IPS-20b (cell line): ENCODE data around the gene DHX40.

Source experiments
- H3K27ac ChIP-seq: one replicate; pipeline ENCODE4 v1.5.1; 2013; ENCODE audit warnings: low read length
- H3K27me3 ChIP-seq: 2 replicates; pipeline ENCODE4 v1.6.1; 2013; ENCODE audit warnings: mild to moderate bottlenecking, low read length, inconsistent platforms; ENCODE audit not compliant: insufficient read depth
- H3K36me3 ChIP-seq: 2 replicates; pipeline ENCODE4 v1.6.1; 2013; ENCODE audit warnings: low read depth, mild to moderate bottlenecking, inconsistent platforms, low read length, moderate library complexity; ENCODE audit not compliant: insufficient read depth
- H3K4me1 ChIP-seq: 2 replicates; pipeline ENCODE4 v1.6.1; 2013; ENCODE audit warnings: mild to moderate bottlenecking, control low read depth, inconsistent platforms, low read length, moderate library complexity; ENCODE audit not compliant: insufficient read depth
- H3K4me3 ChIP-seq: 2 replicates; pipeline ENCODE4 v1.5.1; 2013; ENCODE audit warnings: mild to moderate bottlenecking, low read length, inconsistent platforms
- H3K9ac ChIP-seq: 2 replicates; pipeline ENCODE4 v1.6.1; 2013; ENCODE audit warnings: low read depth, mild to moderate bottlenecking, inconsistent platforms, low read length, moderate library complexity
- H3K9me3 ChIP-seq: 2 replicates; pipeline ENCODE4 v1.6.1; 2013; ENCODE audit warnings: mild to moderate bottlenecking, low read depth, low read length, inconsistent platforms; ENCODE audit not compliant: insufficient read depth

DHX40 gene

DNA sequence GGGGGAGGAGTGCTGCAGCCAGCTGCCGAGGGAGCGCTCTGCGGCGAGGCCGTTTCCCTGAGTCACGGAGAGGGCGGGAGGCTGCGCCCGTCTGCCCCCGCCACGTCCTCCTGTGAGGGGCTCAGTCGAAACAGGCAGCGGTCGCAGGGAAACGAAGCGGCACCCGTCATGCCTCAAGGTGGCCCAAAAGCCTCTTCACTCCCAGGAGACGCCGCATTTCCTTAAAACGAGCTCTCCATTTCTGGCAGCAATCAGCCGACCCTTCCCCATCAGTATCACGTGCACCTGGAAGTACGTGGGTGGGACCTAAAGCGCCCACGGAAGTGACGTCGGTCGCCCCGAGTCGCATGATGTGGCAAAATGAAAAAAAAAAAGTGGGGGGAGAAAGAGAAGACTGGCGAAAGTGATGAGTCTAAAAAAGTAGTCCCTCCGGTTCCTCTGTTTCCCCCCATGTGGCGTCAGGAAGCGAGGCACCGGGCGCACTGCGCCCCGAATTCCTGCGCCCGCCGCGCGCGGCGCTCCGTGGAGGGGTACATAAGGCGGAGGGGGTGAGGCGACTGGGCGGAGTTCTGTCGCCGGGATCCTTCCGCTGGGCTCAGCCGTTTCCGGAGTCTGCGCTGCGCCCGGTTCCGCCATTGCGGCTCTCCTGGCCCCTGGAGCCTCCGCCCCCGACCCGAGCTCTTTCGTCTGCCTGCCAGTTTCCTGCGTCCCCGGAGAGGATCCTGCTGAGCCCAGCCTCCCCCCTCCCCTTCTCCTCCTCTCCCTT, 54.1 kb downstream of the DHX40 start, which contains the start of gene CLTC:
Gene CLTC, plus strand, starts transcription at position 598 of the 766 bp plus-strand sequence. CDS start 237 bp downstream, outside the sequence.
- H3K9ac ChIP-seq = peak within 1 kb of the TSS; percentile 95
- H3K4me1 ChIP-seq = peaks cover 17% of the 10 kb centered on the region
- H3K9me3 ChIP-seq = no peaks in the 10 kb centered on the region
- no peaks in the 10 kb centered on the region; the same call in 1 of the 2 replicates for H3K36me3 ChIP-seq
- no peaks in the 10 kb centered on the region for H3K27me3 ChIP-seq
- H3K4me3 ChIP-seq = peak within 1 kb of the TSS; percentile 93
- H3K27ac ChIP-seq = peak within 1 kb of the TSS; percentile 89

DNA sequence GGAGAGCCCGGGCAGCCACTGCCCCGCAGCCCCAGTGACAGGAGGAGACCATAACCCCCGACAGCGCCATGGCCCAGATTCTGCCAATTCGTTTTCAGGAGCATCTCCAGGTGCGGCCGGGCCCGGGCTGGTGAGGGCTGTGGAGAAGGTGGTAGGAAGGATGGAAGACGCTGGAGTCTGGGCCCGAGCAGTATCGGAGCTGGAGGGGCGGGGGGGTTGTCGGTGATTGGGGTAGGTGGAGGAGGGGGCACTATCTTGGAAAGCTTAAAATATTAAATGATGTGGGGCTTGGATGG, 54.6 kb downstream of the DHX40 start:
- Histone ChIP-seq H3K27ac (peak overlapping the region; percentile 89), H3K9me3 (no peaks in the 10 kb centered on the region), H3K4me1 (peaks cover 17% of the 10 kb centered on the region), H3K36me3 (no peaks in the 10 kb centered on the region; the same call in 1 of the 2 replicates), H3K9ac (peak overlapping the region; percentile 95), H3K27me3 (no peaks in the 10 kb centered on the region), H3K4me3 (peak overlapping the region; percentile 93)

DNA sequence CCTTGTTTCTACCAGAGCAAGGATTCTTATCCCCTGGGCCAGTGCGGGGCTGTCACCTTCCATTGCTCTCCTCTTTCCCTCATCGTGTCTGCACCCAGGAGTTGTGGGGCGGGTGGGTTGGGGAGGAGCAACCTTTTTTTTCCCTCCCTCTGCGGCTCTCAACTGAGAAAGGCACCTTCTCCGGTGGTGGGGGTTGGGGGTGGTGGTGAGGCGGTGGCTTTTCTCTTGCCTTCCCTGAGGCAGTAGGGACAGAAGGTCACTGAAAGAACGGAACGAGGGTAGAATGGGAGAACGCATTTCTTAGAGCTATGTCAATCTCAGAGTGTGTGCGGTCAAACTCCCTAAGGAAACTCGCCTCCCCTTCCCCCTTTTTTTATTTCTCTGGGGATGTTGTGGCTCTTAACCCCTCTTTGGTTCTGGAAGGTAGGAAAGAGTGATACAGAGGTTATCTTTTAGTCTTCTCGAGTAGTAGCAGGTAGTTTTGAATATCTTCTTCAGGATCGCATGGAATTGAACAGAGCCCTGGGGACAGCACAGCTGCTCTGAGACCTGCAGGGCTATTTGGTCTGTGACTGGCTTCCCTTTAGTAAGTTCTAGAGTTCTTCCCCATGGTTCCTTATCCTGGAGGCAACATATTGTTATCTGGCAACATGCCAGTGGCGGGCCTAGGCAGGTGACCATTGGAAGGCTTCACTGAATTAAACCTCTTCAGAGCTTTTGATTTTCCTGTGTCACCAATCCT, 55.3 kb downstream of the DHX40 start:
- peaks cover 17% of the 10 kb centered on the region for H3K4me1 ChIP-seq
- peaks cover 3% of the 10 kb centered on the region; the same call in 1 of the 2 replicates for H3K36me3 ChIP-seq
- no peaks in the 10 kb centered on the region for H3K27me3 ChIP-seq
- H3K9ac ChIP-seq = peak overlapping the region; percentile 95
- H3K9me3 ChIP-seq = no peaks in the 10 kb centered on the region
- H3K4me3 ChIP-seq = peak overlapping the region; percentile 93
- H3K27ac ChIP-seq = no peak overlapping the region

DNA sequence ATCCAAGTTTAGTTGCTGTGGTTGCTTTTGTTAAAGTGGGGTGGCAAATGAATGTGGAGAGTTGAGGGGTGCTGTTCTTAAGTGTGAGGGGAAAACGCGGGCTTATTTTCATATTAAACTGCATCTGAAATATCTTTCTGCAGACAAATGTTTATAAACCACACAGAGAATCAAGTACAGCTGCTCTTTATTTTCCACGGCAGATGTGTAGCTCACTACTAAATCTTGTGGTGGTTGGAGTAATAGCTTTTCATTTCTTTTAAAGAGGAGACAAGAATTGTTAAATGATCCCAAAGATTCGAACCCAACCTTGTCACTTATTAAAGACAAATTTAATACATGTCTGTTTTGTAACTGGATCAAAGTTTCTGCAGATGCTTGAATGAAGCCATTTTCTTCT, 56.4 kb downstream of the DHX40 start:
- peaks cover 8% of the 10 kb centered on the region; the same call in 1 of the 2 replicates for H3K36me3 ChIP-seq
- peaks cover 14% of the 10 kb centered on the region for H3K4me1 ChIP-seq
- no peaks in the 10 kb centered on the region for H3K9me3 ChIP-seq
- H3K27me3 ChIP-seq = no peaks in the 10 kb centered on the region
- no peak overlapping the region for H3K27ac ChIP-seq
- H3K4me3 ChIP-seq = peak overlapping the region; percentile 93
- H3K9ac ChIP-seq = peak overlapping the region; percentile 95; the same call in 1 of the 2 replicates

DNA sequence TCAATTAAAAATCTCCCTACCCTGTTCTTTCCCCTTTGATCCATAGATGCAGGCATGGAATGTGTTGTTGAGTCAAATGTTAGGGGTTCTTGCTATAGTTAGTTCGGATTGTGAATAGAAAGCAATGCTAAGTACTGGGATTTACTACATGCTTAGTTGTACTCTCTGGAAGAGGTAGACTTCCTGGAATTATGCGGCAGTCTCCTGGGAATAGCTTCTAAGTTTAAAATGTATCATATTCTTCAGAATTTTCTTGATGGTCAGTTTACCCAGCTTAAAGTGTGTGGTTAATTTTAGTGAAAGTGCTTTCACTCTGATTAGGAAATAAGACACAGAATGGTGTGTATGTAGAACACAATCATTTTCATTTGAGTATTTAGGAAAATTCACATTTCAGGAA, 57.7 kb downstream of the DHX40 start:
- H3K9ac ChIP-seq = peak overlapping the region; percentile 95; the same call in 1 of the 2 replicates
- no peaks in the 10 kb centered on the region for H3K27me3 ChIP-seq
- no peak overlapping the region for H3K27ac ChIP-seq
- H3K9me3 ChIP-seq = no peaks in the 10 kb centered on the region
- H3K36me3 ChIP-seq = peaks cover 8% of the 10 kb centered on the region; the same call in 1 of the 2 replicates
- 0 out of 2 replicates have a peak overlapping the region, but pooled peaks have one; percentile 93 for H3K4me3 ChIP-seq
- 0 out of 2 replicates have a peak, but pooled peaks cover 7% of the 10 kb centered on the region for H3K4me1 ChIP-seq

DNA sequence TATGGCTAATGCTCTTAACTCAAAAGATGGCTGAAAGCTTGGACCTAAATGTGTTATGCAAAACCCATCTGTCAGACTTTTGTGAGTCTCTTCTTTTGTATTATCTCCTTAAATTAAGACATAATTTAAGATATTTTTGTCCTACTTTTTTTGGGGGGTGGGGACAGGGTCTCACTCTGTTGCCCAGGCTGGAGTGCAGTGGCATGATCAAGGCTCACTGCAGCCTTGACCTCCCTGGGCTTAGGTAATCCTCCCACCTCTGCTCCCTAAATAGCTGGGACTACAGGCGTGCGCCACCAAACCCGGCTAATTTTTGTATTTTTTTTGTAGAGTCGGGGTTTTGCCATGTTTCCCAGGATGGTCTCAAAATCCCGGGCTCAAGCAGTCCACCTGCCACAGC, 61.3 kb downstream of the DHX40 start:
- 0 out of 2 replicates have a peak, but pooled peaks cover 5% of the 10 kb centered on the region for H3K4me1 ChIP-seq
- peaks cover 14% of the 10 kb centered on the region; the same call in 1 of the 2 replicates for H3K36me3 ChIP-seq

DNA sequence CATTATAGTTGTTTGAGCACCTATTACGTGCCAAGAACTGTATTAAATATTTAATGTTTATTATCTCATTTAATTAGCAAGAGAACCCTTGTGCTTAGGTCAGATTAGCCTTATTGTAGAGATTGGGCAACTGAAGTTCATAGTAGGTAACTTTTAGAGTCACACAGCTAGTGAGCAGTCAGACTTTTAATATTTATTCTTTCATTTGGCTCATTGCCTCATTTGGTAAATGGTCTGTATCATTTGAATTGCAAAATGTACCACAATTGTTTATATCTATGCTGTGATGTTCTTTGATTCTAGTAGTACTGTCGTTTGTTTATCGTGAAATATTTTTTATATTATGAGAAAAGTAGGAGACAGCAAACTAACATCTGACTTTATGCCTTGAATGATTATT, 61.9 kb downstream of the DHX40 start:
- Histone ChIP-seq H3K27me3 (no peaks in the 10 kb centered on the region), H3K9ac (no peak overlapping the region), H3K27ac (no peak overlapping the region), H3K36me3 (peaks cover 14% of the 10 kb centered on the region; the same call in 1 of the 2 replicates), H3K4me3 (no peak overlapping the region), H3K4me1 (no peaks in the 10 kb centered on the region), H3K9me3 (no peaks in the 10 kb centered on the region)

More for the DNA sequence above, 61.3 kb downstream of the DHX40 start:
- H3K9me3 ChIP-seq = no peaks in the 10 kb centered on the region
- H3K9ac ChIP-seq = no peak overlapping the region
- H3K27ac ChIP-seq = no peak overlapping the region
- no peaks in the 10 kb centered on the region for H3K27me3 ChIP-seq
- no peak overlapping the region for H3K4me3 ChIP-seq

DNA sequence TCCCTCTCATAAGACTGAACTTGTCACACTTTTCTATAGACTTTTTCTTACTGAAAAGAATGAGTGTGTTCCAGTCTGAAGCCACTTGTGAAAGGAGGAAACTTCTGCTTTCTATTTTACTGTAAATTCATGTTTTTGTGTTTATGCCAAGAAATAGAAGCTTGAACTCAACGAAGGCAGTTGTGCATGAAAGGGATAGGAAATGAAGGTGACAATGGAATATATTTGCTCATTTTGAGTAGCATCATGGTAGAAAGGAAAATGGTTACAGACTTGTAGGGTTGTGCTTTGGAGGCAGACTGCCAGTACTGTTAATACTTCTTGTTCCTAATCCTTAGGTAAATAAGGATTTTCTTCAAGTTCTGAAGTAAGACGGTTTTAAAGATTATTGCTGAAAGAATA, 62.4 kb downstream of the DHX40 start:
- H3K4me1 ChIP-seq = no peaks in the 10 kb centered on the region
- H3K27ac ChIP-seq = no peak overlapping the region
- no peaks in the 10 kb centered on the region for H3K9me3 ChIP-seq
- H3K27me3 ChIP-seq = no peaks in the 10 kb centered on the region
- peaks cover 14% of the 10 kb centered on the region; the same call in 1 of the 2 replicates for H3K36me3 ChIP-seq
- no peak overlapping the region for H3K4me3 ChIP-seq
- no peak overlapping the region for H3K9ac ChIP-seq

DNA sequence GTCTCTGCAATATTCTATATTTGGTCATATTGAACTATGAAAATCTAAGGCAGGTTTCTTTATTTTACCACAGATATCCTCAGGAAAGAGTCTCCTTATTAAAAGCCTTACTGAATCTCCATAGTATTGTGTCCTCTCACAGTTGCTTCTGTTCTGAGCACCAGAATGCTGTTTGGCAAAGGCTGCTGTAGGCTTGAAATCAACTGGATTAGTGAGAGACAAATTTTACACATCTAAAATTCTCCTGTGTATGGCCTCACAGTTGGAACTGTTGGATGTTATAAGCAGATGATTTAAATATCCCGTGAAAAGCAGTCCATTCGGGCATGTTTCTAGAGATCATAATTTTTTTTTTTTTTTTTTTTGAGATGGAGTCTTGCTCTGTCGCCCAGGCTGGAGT, 63.8 kb downstream of the DHX40 start:
- H3K36me3 ChIP-seq = peaks cover 14% of the 10 kb centered on the region; the same call in 1 of the 2 replicates
- no peak overlapping the region for H3K4me3 ChIP-seq
- peaks cover 3% of the 10 kb centered on the region for H3K4me1 ChIP-seq
- no peaks in the 10 kb centered on the region for H3K9me3 ChIP-seq
- no peak overlapping the region for H3K9ac ChIP-seq
- no peaks in the 10 kb centered on the region for H3K27me3 ChIP-seq
- H3K27ac ChIP-seq = no peak overlapping the region

DNA sequence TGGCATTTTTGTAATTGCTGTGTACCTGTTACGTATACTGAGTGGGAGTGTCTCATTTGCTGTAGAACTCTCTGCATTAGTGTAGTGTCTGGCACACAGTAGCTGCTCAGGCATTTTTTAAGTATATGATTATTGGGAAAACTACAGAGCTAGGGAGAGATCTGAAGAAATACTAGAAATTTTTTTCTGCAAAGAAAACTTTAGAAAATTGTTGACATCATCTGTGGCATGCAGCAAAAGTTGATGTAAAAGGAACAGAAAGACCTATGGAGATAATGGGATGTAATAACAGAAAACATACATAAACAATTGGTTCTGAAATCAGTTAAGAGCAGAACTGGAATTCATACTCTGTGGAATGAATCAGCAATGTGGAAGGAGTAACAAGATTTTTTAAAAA, 65.9 kb downstream of the DHX40 start:
- Histone ChIP-seq H3K4me1 (peaks cover 13% of the 10 kb centered on the region), H3K9ac (no peak overlapping the region), H3K36me3 (0 out of 2 replicates have a peak, but pooled peaks cover 10% of the 10 kb centered on the region), H3K4me3 (no peak overlapping the region), H3K27ac (no peak overlapping the region), H3K27me3 (no peaks in the 10 kb centered on the region), H3K9me3 (no peaks in the 10 kb centered on the region)

DNA sequence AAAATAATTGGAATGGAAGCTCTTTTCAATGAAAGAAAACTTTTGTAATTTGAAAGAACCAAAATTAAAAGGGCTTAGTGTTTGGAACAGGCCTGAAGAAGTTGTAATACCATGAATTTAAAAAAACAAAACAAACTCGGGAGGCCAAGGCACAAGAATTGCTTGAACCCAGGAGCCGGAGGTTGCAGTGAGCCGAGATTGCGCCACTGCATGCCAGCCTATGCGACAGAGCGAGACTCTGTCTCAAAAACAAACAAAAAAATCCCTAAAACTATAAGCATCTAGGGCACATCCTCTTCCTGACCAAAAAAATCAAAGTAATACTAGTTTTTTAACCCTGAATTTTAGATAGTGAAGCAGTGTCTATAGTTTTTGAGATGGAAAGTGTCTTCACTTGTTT, 67.0 kb downstream of the DHX40 start:
- no peak overlapping the region for H3K27ac ChIP-seq
- H3K9me3 ChIP-seq = no peaks in the 10 kb centered on the region
- H3K9ac ChIP-seq = no peak overlapping the region
- H3K4me1 ChIP-seq = peaks cover 13% of the 10 kb centered on the region
- no peaks in the 10 kb centered on the region for H3K27me3 ChIP-seq
- H3K4me3 ChIP-seq = no peak overlapping the region
- 0 out of 2 replicates have a peak, but pooled peaks cover 10% of the 10 kb centered on the region for H3K36me3 ChIP-seq
